22Rv1 (cell line): ENCODE measurements around the gene UROD.

ENCODE experiments used
- H3K27ac ChIP-seq: fragments of 450-650 bp; 2 replicates; pipeline ENCODE4 v1.5.1; 2017
- CTCF ChIP-seq: fragments of 450-650 bp; IDR thresholded peaks from 2 replicates; pipeline ENCODE4 v1.5.1; 2017; ENCODE audit warnings: mild to moderate bottlenecking
- ZFX ChIP-seq: fragments of 450-650 bp; IDR thresholded peaks from 2 replicates; pipeline ENCODE4 v1.6.1; 2017; ENCODE audit warnings: antibody characterized with exemption, borderline replicate concordance

The UROD gene

GRCh38 chr1:45015683-45016082, 3.6 kb downstream of the UROD start:
- no peak overlapping the region for H3K27ac ChIP-seq
- TF ChIP-seq ZFX (no peak), CTCF (no peak)

GRCh38 chr1:45016090-45016697, 4.1 kb downstream of the UROD start:
- no peak overlapping the region for H3K27ac ChIP-seq
- TF ChIP-seq ZFX, result no peak

GRCh38 chr1:45016767-45017166, 4.7 kb downstream of the UROD start:
- TF ChIP-seq ZFX (no peak), CTCF (no peak)
- no peak overlapping the region for H3K27ac ChIP-seq

- no peak overlapping the region for H3K27ac ChIP-seq
- TF ChIP-seq ZFX (no peak), CTCF (peak; percentile 83)
Measured at GRCh38 chr1:45018599-45019230, 6.7 kb downstream of the UROD start.

- no peak overlapping the region for H3K27ac ChIP-seq
- TF ChIP-seq ZFX (no peak), CTCF (no peak)
Measured at GRCh38 chr1:45023663-45024062, 11.6 kb downstream of the UROD start.

GRCh38 chr1:45026446-45026845, 14.4 kb downstream of the UROD start:
- TF ChIP-seq ZFX, result no peak
- TF ChIP-seq CTCF, result no peak
- no peak overlapping the region for H3K27ac ChIP-seq

GRCh38 chr1:45032837-45033236, 20.8 kb downstream of the UROD start:
- no peak overlapping the region for H3K27ac ChIP-seq
- TF ChIP-seq ZFX, result no peak

GRCh38 chr1:45033356-45033755, 21.3 kb downstream of the UROD start:
- no peak for TF ChIP-seq ZFX
- no peak for TF ChIP-seq CTCF
- no peak overlapping the region for H3K27ac ChIP-seq
